PC-3 (cell line): ENCODE results near the gene VPS52. TPM values are rescaled to one million over a fixed set of nuclear protein-coding genes. Genes with fewer than 3 reads are reported as not detected.

Experiments used
- ATAC-seq: fragments of 200-7000 bp; cut with Tn5 transposase; 2 replicates; pipeline ENCODE4 v1.9.1; 2020; ENCODE audit warnings: mild to moderate bottlenecking, moderate library complexity
- BruUV-seq: library from RNA; stranded (reverse); fragments of 400-500 nt; replicated peaks from 2 replicates; lab custom pipeline; 2021; lab: Mats Ljungman, UMichigan
- CTCF ChIA-PET: fragments of 300-600 bp; sonication (Branson Sonifier 250); formaldehyde crosslinking; loops from one replicate; lab custom pipeline; 2022; ENCODE audit warnings: antibody characterized with exemption; lab: Charles Lee
- POLR2A ChIA-PET: fragments of 300-600 bp; sonication (Branson Sonifier 250); formaldehyde crosslinking; loops from one replicate; lab custom pipeline; 2022; ENCODE audit warnings: antibody characterized with exemption; ENCODE audit not compliant: unreplicated experiment; lab: Charles Lee
- DNase-seq: peaks from one replicate; pipeline ENCODE4 v3.0.0-alpha.2; 2015
- H2AFZ ChIP-seq: fragments of 300-600 bp; sonication (generic); 2 replicates; pipeline ENCODE4 v1.6.0; 2016; ENCODE audit warnings: antibody characterized with exemption, low read length
- H3F3A ChIP-seq: fragments of 300-600 bp; sonication (generic); one replicate; pipeline ENCODE4 v1.6.0; 2017; ENCODE audit warnings: antibody characterized with exemption, low read length, control low read depth, mild to moderate bottlenecking; ENCODE audit not compliant: unreplicated experiment
- H3K27ac ChIP-seq: fragments of 300-600 bp; sonication (generic); 2 replicates; pipeline ENCODE4 v1.5.1; 2016; ENCODE audit warnings: mild to moderate bottlenecking, low read length
- H3K27me3 ChIP-seq: fragments of 300-600 bp; sonication (generic); 2 replicates; pipeline ENCODE4 v1.6.1; 2016; ENCODE audit warnings: low read length, mixed read lengths
- H3K36me3 ChIP-seq: fragments of 300-600 bp; sonication (generic); 2 replicates; pipeline ENCODE4 v1.6.1; 2016; ENCODE audit warnings: low read depth, mixed run types, low read length, mixed read lengths
- H3K4me1 ChIP-seq: fragments of 300-600 bp; sonication (generic); 2 replicates; pipeline ENCODE4 v1.5.1; 2016; ENCODE audit warnings: low read length; ENCODE audit not compliant: insufficient read depth
- H3K4me2 ChIP-seq: fragments of 300-600 bp; sonication (generic); 2 replicates; pipeline ENCODE4 v1.6.0; 2016; ENCODE audit warnings: low read length
- H3K4me3 ChIP-seq: fragments of 300-600 bp; sonication (generic); 2 replicates; pipeline ENCODE4 v1.5.1; 2016; ENCODE audit warnings: mild to moderate bottlenecking, low read length, mixed read lengths
- H3K79me2 ChIP-seq: fragments of 300-600 bp; sonication (generic); 2 replicates; pipeline ENCODE4 v1.6.1; 2017; ENCODE audit warnings: low read length, mixed read lengths
- H3K9ac ChIP-seq: fragments of 300-600 bp; sonication (generic); 2 replicates; pipeline ENCODE4 v1.6.0; 2016; ENCODE audit warnings: mild to moderate bottlenecking, low read length
- H3K9me2 ChIP-seq: fragments of 300-600 bp; sonication (generic); replicated peaks from 2 replicates; pipeline ENCODE4 v1.6.1; 2016; ENCODE audit warnings: mixed run types, low read length, mixed read lengths
- H3K9me3 ChIP-seq: fragments of 300-600 bp; sonication (generic); 2 replicates; pipeline ENCODE4 v1.6.1; 2016; ENCODE audit warnings: low read length, mixed read lengths
- H4K20me1 ChIP-seq: fragments of 300-600 bp; sonication (generic); 2 replicates; pipeline ENCODE4 v1.6.1; 2016; ENCODE audit warnings: low read length, mixed read lengths
- CTCF ChIP-seq: fragments of 300-600 bp; sonication (generic); conservative IDR thresholded peaks from 2 replicates; pipeline ENCODE4 v1.5.1; 2017; ENCODE audit warnings: antibody characterized with exemption, low read depth, mild to moderate bottlenecking, low read length
- EZH2 ChIP-seq: fragments of 300-600 bp; sonication (generic); IDR thresholded peaks from one replicate; pipeline ENCODE4 v1.6.1; 2017; ENCODE audit warnings: antibody characterized with exemption, mild to moderate bottlenecking, low read length; ENCODE audit not compliant: unreplicated experiment
- EZH2phosphoT487 ChIP-seq: fragments of 300-600 bp; sonication (generic); IDR thresholded peaks from 2 replicates; pipeline ENCODE4 v1.6.1; 2018; ENCODE audit warnings: mild to moderate bottlenecking, antibody characterized with exemption, low read length, borderline replicate concordance
- intact Hi-C: fragments of 100-400 bp; cut with micrococcal nuclease; formaldehyde crosslinking; loops from 2 replicates; pipeline ENCODE4 v1.9.0; 2023
- total RNA-seq: library from RNA; depleted of rRNA; stranded (reverse); fragments of >200 nt; gene quantifications from 2 replicates; pipeline ENCODE4 v1.2.3, GENCODE V29; 2014

VPS52 gene
- total RNA-seq, 1 experiment from 2014 or later: 33.7 TPM

- peak; percentile 62 for ATAC-seq
- no peaks in the 10 kb centered on the region for H3K27me3 ChIP-seq
- H3K27ac ChIP-seq: no peak overlapping the region
- peaks cover 15% of the 10 kb centered on the region for H3F3A ChIP-seq
- peaks cover 29% of the 10 kb centered on the region for H3K36me3 ChIP-seq
- no peak overlapping the region for H2AFZ ChIP-seq
- H3K4me2 ChIP-seq: no peak overlapping the region
- H3K4me3 ChIP-seq: no peak overlapping the region
- H4K20me1 ChIP-seq: peaks cover 9% of the 10 kb centered on the region
- peaks cover 23% of the 10 kb centered on the region for H3K4me1 ChIP-seq
- POLR2A ChIA-PET: no interaction called here
- H3K9me3 ChIP-seq: no peaks in the 10 kb centered on the region
- DNase-seq: peak; percentile 83
- TF ChIP-seq EZH2 (no peak), CTCF (peak; percentile 95), EZH2phosphoT487 (no peak)
- H3K9me2 ChIP-seq: no peaks in the 10 kb centered on the region
- H3K79me2 ChIP-seq: peaks cover 8% of the 10 kb centered on the region
- no peak overlapping the region for H3K9ac ChIP-seq
- BruUV-seq: no TSS peak
- intact Hi-C loops: loop anchor here (10.0 kb wide), 1 partner anchor 75 kb away; the partner anchor contains the start of genes HSD17B8, RING1, RXRB and SLC39A7
- CTCF ChIA-PET: no interaction called here
Observed at GRCh38 chr6:33279971-33280511, 8.4 kb upstream of the VPS52 start.

GRCh38 chr6:33279257-33279695 lies 7.6 kb upstream of the VPS52 start:
- no peak overlapping the region for H2AFZ ChIP-seq
- no peak overlapping the region for H3K27ac ChIP-seq
- no peak overlapping the region for H3K9ac ChIP-seq
- ATAC-seq (no peak), DNase-seq (no peak)
- H3K4me2 ChIP-seq: no peak overlapping the region
- CTCF ChIA-PET: no interaction called here
- no peaks in the 10 kb centered on the region for H3K9me2 ChIP-seq
- no peak for TF ChIP-seq EZH2
- no peak for TF ChIP-seq CTCF
- no peak for TF ChIP-seq EZH2phosphoT487
- H3K27me3 ChIP-seq: no peaks in the 10 kb centered on the region
- intact Hi-C loops: loop anchor here (10.0 kb wide), 1 partner anchor 74 kb away; the partner anchor contains the start of genes HSD17B8, RING1, RXRB and SLC39A7
- H3K4me3 ChIP-seq: no peak overlapping the region
- POLR2A ChIA-PET: no interaction called here
- peaks cover 23% of the 10 kb centered on the region for H3F3A ChIP-seq
- no peaks in the 10 kb centered on the region for H3K9me3 ChIP-seq
- BruUV-seq: no TSS peak
- H3K36me3 ChIP-seq: peaks cover 30% of the 10 kb centered on the region
- H4K20me1 ChIP-seq: peaks cover 17% of the 10 kb centered on the region
- peaks cover 31% of the 10 kb centered on the region for H3K4me1 ChIP-seq
- H3K79me2 ChIP-seq: peaks cover 15% of the 10 kb centered on the region

- ChIA-PET CTCF (interaction anchor here (0.6 kb wide), 1 partner anchor 966 kb away, joined by 3 read pairs; no protein-coding TSS in a partner anchor), POLR2A (no interaction called here)
- no peaks in the 10 kb centered on the region for H3K27me3 ChIP-seq
- no peak for ATAC-seq
- TF ChIP-seq CTCF (no peak), EZH2 (no peak), EZH2phosphoT487 (no peak)
- BruUV-seq: no TSS peak
- H3K4me3 ChIP-seq: no peak overlapping the region
- H3F3A ChIP-seq: peaks cover 27% of the 10 kb centered on the region
- H4K20me1 ChIP-seq: peaks cover 21% of the 10 kb centered on the region
- peaks cover 35% of the 10 kb centered on the region for H3K4me1 ChIP-seq
- no peak overlapping the region for H3K4me2 ChIP-seq
- H3K27ac ChIP-seq: no peak overlapping the region
- H3K36me3 ChIP-seq: peaks cover 34% of the 10 kb centered on the region
- H2AFZ ChIP-seq: no peak overlapping the region
- H3K9me3 ChIP-seq: no peaks in the 10 kb centered on the region
- intact Hi-C loops: loop anchor here (10.0 kb wide), 1 partner anchor 74 kb away; the partner anchor contains the start of genes HSD17B8, RING1, RXRB and SLC39A7
- DNase-seq: no peak
- H3K9me2 ChIP-seq: no peaks in the 10 kb centered on the region
- H3K79me2 ChIP-seq: peaks cover 20% of the 10 kb centered on the region
- no peak overlapping the region for H3K9ac ChIP-seq
Observed at GRCh38 chr6:33278810-33279209, 7.1 kb upstream of the VPS52 start.
